Right cardiac atrium (tissue), 5 donors: ENCODE results near the gene NPAS3. TPM values are rescaled to one million over a fixed set of nuclear protein-coding genes. Genes with fewer than 3 reads are reported as not detected.

Source experiments
- ATAC-seq, 2 donors: fragments of 200-7000 bp; cut with Tn5 transposase; one replicate each; pipeline versions ENCODE4 v1.8.0 to v1.9.1; 2020; ENCODE audit warnings: moderate library complexity in 2 of 2, mild to moderate bottlenecking in 1 of 2
- DNase-seq, 3 donors: peaks; one replicate each; pipeline ENCODE4 v3.0.0-alpha.2; 2020
- H3K27ac ChIP-seq: one replicate; pipeline ENCODE4 v1.5.1; 2013; ENCODE audit warnings: mild to moderate bottlenecking, low read length, control low read depth, moderate library complexity
- H3K27me3 ChIP-seq: one replicate; pipeline ENCODE4 v1.6.1; 2013; ENCODE audit not compliant: control insufficient read depth, insufficient read depth
- H3K4me1 ChIP-seq: one replicate; pipeline ENCODE4 v1.6.1; 2013; ENCODE audit warnings: low read length; ENCODE audit not compliant: control insufficient read depth, insufficient read depth
- H3K4me3 ChIP-seq: one replicate; pipeline ENCODE4 v1.5.1; 2013; ENCODE audit warnings: low read length, control low read depth
- H3K9me3 ChIP-seq: one replicate; pipeline ENCODE4 v1.6.1; 2013; ENCODE audit warnings: low read length; ENCODE audit not compliant: control insufficient read depth
- WGBS: extraction: QIAGEN DNeasy Blood & Tissue Kit; methylation state at CpG from one replicate; pipeline ENCODE4 v1.1.7; 2013; 5-methylcytosine and 5-hydroxymethylcytosine counted together
- intact Hi-C, 4 donors: fragments of 100-400 bp; cut with DNase I; formaldehyde crosslinking; loops; one replicate each; pipeline versions ENCODE4 v1.11.0 to v1.14.0; 2022 to 2023
- polyA plus RNA-seq: library from polyadenylated mRNA; stranded (reverse); fragments of 200-250 nt; gene quantifications from one replicate; pipeline ENCODE4 v1.2.3, GENCODE V29; 2013
- total RNA-seq, 4 donors: library from RNA; stranded (reverse); fragmentation: NEBNext Ultra II Directional; extraction: Animal tissue kit (Norgen Biotek cat#: 25700); gene quantifications; one replicate each; pipeline ENCODE4 v1.2.1, GENCODE V29; 2021
- donor health status: healthy with polysubstance abuse.
- donor health status: DM: no; HTN: yes; CAD: no.
- donor health status: DM: no; HTN: no; CAD: no.
- donor health status: DM: no; HTN: yes; CAD: no; lungs with severe emphysema.
- donor health status: DM: yes; HTN: yes; CAD: no.

The NPAS3 gene
- total and polyA plus RNA-seq, 5 donors = 0.48 to 5.7 (median 4.0) TPM

DNA sequence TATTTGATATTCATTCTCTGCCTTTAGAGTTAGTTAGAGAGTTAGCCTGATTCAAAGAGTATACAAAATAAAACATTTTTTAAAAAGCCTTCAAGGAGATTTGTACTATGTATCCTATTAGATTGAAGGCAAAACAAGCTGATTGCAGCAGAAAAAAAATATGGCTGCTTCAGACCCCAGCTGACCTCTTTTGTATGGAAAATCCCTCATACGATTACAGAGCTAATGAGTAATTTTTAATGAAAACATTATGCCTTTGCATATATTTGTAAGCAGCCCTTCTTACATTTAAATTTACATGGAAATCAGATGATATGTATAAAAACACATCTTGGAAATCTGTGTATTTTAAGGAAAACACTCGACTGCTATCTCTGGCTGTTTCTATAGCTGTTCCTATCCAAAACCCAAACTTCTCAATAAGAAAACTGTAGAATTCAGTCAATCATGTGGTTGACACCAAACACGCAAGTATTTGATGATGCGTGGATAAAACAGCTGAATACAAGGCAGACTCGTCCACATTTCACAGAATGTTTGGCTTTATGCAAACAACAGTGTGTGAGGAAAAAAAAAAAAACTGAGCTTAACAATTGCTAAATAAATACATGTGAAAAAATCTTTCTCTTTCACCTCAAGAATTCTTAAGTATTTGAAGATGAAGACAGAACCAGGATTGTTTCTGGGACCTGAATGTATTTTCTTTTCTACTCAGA, 736.9 kb downstream of the NPAS3 start:
- intact Hi-C loops = no loop called here
- WGBS = 82% methylated on average over 5 of the region's 5 CpGs

GRCh38 chr14:33676135-33676566, 737.5 kb downstream of the NPAS3 start:
- intact Hi-C loops = no loop called here
- ATAC-seq (peak; percentile 55), DNase-seq (peak; percentile 32 to 69 (median 60))
- no peaks in the 10 kb centered on the region for H3K9me3 ChIP-seq
- H3K4me3 ChIP-seq = no peak overlapping the region
- H3K27me3 ChIP-seq = no peaks in the 10 kb centered on the region
- no peak overlapping the region for H3K27ac ChIP-seq
- 30% methylated on average over 7 of the region's 7 CpGs for WGBS
- H3K4me1 ChIP-seq = no peaks in the 10 kb centered on the region

More for the DNA sequence above, 736.9 kb downstream of the NPAS3 start:
- DNase-seq = no peak
- no peak overlapping the region for H3K27ac ChIP-seq
- H3K4me1 ChIP-seq = no peaks in the 10 kb centered on the region
- no peaks in the 10 kb centered on the region for H3K9me3 ChIP-seq
- H3K4me3 ChIP-seq = no peak overlapping the region
- H3K27me3 ChIP-seq = no peaks in the 10 kb centered on the region
- no peak for ATAC-seq

DNA sequence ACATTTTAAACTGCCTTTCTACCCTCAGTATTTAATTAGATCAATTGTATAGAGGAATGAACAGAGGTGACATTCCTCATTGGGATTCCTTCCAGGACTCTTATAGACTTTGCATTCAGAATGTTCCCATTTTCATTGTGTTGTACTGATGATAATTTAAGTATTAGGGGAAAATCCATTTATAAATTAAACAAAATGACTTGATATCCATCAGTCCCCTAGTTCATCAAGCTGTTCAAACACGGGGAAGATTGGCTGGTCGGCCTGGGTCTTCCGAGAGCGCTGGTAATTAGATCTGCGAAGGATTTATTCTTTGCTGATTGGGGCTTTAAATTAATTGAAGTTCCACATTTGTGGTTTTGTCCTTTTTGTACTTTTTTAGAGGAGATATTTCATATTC, 738.2 kb downstream of the NPAS3 start:
- Histone ChIP-seq H3K4me3 (no peak overlapping the region), H3K9me3 (no peaks in the 10 kb centered on the region), H3K4me1 (no peaks in the 10 kb centered on the region), H3K27ac (no peak overlapping the region), H3K27me3 (no peaks in the 10 kb centered on the region)
- 96% methylated on average over 5 of the region's 5 CpGs for WGBS
- intact Hi-C loops = no loop called here
- ATAC-seq (no peak), DNase-seq (no peak)

DNA sequence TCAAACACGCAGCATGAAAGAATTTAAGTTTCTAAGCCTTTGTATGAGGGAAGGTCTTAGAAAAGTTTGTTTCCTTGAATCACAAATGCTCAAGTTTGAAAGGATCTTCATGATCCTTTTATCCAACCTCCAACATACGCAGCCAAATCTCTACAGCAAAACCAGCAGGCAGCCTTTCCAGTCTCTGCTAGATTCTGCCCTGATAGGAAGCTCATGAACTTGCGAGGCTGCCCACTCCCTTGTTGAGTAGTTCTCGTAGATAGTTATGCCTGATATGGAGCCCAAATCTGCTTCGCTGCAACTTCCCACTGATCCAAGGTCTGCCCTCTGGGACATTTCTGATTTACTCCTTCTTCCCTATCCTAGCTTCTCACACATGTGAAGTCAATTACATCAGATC, 739.3 kb downstream of the NPAS3 start:
- Histone ChIP-seq H3K27me3 (no peaks in the 10 kb centered on the region), H3K4me1 (no peaks in the 10 kb centered on the region), H3K4me3 (no peak overlapping the region), H3K27ac (no peak overlapping the region), H3K9me3 (no peaks in the 10 kb centered on the region)
- ATAC-seq = no peak
- intact Hi-C loops = no loop called here
- DNase-seq = no peak
- WGBS = 91% methylated on average over 5 of the region's 5 CpGs

DNA sequence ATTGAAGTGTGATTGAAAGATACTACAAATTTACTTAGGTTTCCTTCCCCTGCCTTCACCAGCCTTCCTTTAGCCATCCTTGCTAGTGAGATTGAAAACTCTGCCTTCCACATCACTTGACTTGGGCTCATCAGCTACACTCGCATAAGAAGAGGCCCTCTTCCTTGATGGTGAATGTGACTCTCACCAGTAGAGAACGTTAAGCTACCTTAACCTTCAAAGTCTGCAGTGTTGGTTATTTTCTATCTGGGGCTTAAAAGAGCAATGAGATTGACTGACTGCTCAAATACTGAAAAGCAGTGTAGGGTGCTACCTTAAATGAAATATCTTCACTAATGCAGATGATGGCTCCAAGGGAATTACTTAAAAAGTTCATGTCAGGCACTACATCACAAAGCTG, 740.3 kb downstream of the NPAS3 start:
- whole genome bisulfite sequencing = 89% methylated on average over 2 of the region's 2 CpGs
- ATAC-seq = no peak
- intact Hi-C loops = no loop called here
- no peaks in the 10 kb centered on the region for H3K27me3 ChIP-seq
- DNase-seq = no peak
- no peak overlapping the region for H3K27ac ChIP-seq
- H3K4me3 ChIP-seq = no peak overlapping the region
- no peaks in the 10 kb centered on the region for H3K4me1 ChIP-seq
- no peaks in the 10 kb centered on the region for H3K9me3 ChIP-seq

GRCh38 chr14:33679461-33680225, 741.0 kb downstream of the NPAS3 start:
- Histone ChIP-seq H3K27ac (no peak overlapping the region), H3K27me3 (no peaks in the 10 kb centered on the region), H3K4me3 (no peak overlapping the region), H3K4me1 (no peaks in the 10 kb centered on the region), H3K9me3 (no peaks in the 10 kb centered on the region)
- ATAC-seq = no peak
- no peak for DNase-seq
- WGBS = 79% methylated on average over 3 of the region's 3 CpGs
- intact Hi-C loops = no loop called here

DNA sequence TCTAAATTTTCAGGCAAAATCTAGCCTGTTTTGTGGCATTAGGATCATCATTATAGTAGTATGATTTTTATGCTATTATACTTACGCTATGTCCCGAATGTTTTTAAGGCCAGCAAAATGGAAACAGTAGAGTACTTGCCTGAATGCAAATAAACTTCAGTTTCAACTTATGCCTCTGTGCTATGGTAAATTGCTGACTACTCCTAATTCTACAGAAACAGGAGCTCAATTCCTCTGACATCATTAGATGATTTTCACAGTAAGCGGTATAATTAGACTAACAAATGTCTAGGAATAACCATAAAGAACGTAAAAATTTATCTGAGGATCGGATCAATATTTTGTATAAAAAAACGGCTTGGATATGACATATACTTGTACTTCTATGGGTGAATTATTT, 742.2 kb downstream of the NPAS3 start:
- WGBS = 97% methylated on average over 6 of the region's 6 CpGs
- intact Hi-C loops = no loop called here
- no peak overlapping the region for H3K4me3 ChIP-seq

GRCh38 chr14:33682760-33683159, 744.1 kb downstream of the NPAS3 start:
- Histone ChIP-seq H3K9me3 (no peaks in the 10 kb centered on the region), H3K4me3 (no peak overlapping the region), H3K27ac (no peak overlapping the region), H3K4me1 (no peaks in the 10 kb centered on the region), H3K27me3 (no peaks in the 10 kb centered on the region)
- intact Hi-C loops = no loop called here
- peak; percentile 64 to 77 (median 75) for DNase-seq
- WGBS = 45% methylated on average over 4 of the region's 4 CpGs
- peak; percentile 91 to 95 for ATAC-seq

More for the DNA sequence above, 742.2 kb downstream of the NPAS3 start:
- no peaks in the 10 kb centered on the region for H3K9me3 ChIP-seq
- DNase-seq (no peak), ATAC-seq (no peak)
- no peaks in the 10 kb centered on the region for H3K4me1 ChIP-seq
- no peak overlapping the region for H3K27ac ChIP-seq
- no peaks in the 10 kb centered on the region for H3K27me3 ChIP-seq

DNA sequence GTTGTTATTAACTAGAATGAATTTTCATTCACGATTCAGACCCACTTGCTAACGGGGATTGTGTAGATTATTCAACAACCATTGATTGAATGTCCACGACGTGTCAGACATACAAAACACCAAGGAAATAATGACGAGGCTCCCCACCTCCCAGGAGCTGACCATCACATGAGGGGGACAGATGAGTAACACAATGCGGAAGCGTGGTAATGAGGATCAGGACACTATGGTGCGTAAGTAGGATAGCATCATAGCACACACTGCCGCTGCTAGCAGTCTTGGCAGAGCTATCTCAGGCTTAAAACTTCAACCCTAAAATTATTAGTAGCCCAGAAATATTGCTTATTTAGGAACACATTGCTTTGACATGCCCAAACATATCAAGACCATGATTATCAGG, 746.3 kb downstream of the NPAS3 start:
- H3K27me3 ChIP-seq = no peaks in the 10 kb centered on the region
- no peaks in the 10 kb centered on the region for H3K4me1 ChIP-seq
- ATAC-seq = no peak
- intact Hi-C loops = loop anchor here in 1 of 4 donors (5.0 kb wide), 1 partner anchor 107 kb away; no protein-coding TSS in a partner anchor
- DNase-seq = no peak
- H3K9me3 ChIP-seq = no peaks in the 10 kb centered on the region
- WGBS = 95% methylated on average over 9 of the region's 9 CpGs
- H3K27ac ChIP-seq = no peak overlapping the region
- H3K4me3 ChIP-seq = no peak overlapping the region

- WGBS = 66% methylated on average over 1 of the region's 1 CpG
- Histone ChIP-seq H3K4me3 (no peak overlapping the region), H3K27me3 (no peaks in the 10 kb centered on the region), H3K27ac (no peak overlapping the region), H3K9me3 (no peaks in the 10 kb centered on the region), H3K4me1 (no peaks in the 10 kb centered on the region)
- ATAC-seq (no peak), DNase-seq (no peak)
- intact Hi-C loops = loop anchor here in 1 of 4 donors (5.0 kb wide), 1 partner anchor 107 kb away; no protein-coding TSS in a partner anchor
These were observed 747.0 kb downstream of the NPAS3 start for GRCh38 chr14:33685698-33686097.

GRCh38 chr14:33686218-33686617, 747.5 kb downstream of the NPAS3 start:
- Histone ChIP-seq H3K4me1 (no peaks in the 10 kb centered on the region), H3K9me3 (no peaks in the 10 kb centered on the region), H3K27me3 (no peaks in the 10 kb centered on the region), H3K4me3 (no peak overlapping the region), H3K27ac (no peak overlapping the region)
- 83% methylated on average over 3 of the region's 3 CpGs for WGBS
- no peak for ATAC-seq
- no peak for DNase-seq
- intact Hi-C loops = loop anchor here in 1 of 4 donors (5.0 kb wide), 1 partner anchor 106 kb away; no protein-coding TSS in a partner anchor
